Retinal pigment epithelial cell (primary cell): ENCODE measurements around the gene CEP295NL.

Experiments used
- DNase-seq: peaks from one replicate; pipeline ENCODE4 v3.0.0-alpha.2; 2010; ENCODE audit warnings: low read depth
- H3K4me3 ChIP-seq: 2 replicates; pipeline ENCODE4 v1.5.1; 2011; ENCODE audit warnings: mild to moderate bottlenecking, low read length, control low read depth, moderate library complexity
- CTCF ChIP-seq: conservative IDR thresholded peaks from 2 replicates; pipeline ENCODE4 v1.5.1; 2011; ENCODE audit warnings: low read depth, low read length, control low read depth, inconsistent platforms

The CEP295NL gene

GRCh38 chr17:78884876-78885667 lies 17.9 kb downstream of the CEP295NL start:
- TF ChIP-seq CTCF = no peak
- no peak for DNase-seq
- H3K4me3 ChIP-seq = no peak overlapping the region

- TF ChIP-seq CTCF = no peak
- peak overlapping the region; percentile 26 for H3K4me3 ChIP-seq
- no peak for DNase-seq
These were observed 18.7 kb downstream of the CEP295NL start for GRCh38 chr17:78884148-78884825.

- no peak for TF ChIP-seq CTCF
- peak; percentile 99 for DNase-seq
- peak overlapping the region; percentile 26 for H3K4me3 ChIP-seq
These were observed 19.4 kb downstream of the CEP295NL start for GRCh38 chr17:78883533-78884131.

GRCh38 chr17:78883089-78883532 lies 19.9 kb downstream of the CEP295NL start:
- peak; percentile 78 for DNase-seq
- no peak for TF ChIP-seq CTCF
- no peak overlapping the region for H3K4me3 ChIP-seq

GRCh38 chr17:78882540-78883088 lies 20.4 kb downstream of the CEP295NL start:
- no peak for TF ChIP-seq CTCF
- no peak for DNase-seq
- H3K4me3 ChIP-seq = no peak overlapping the region

GRCh38 chr17:78879635-78880186 lies 23.3 kb downstream of the CEP295NL start:
- H3K4me3 ChIP-seq = no peak overlapping the region
- no peak for DNase-seq
- TF ChIP-seq CTCF = no peak
